GM21367 (cell line): ENCODE measurements around the gene LIMA1.
"Not testable (repeated sequence)": the region's sequence is repeated elsewhere in the genome, so short reads cannot be mapped to it uniquely, and the experiment has no call there.

Source experiments
- ATAC-seq: cut with Tn5 transposase; IDR thresholded peaks from one replicate; pipeline ENCODE4 v1.9.1; 2021; ENCODE audit not compliant: unreplicated experiment

The LIMA1 gene

GRCh38 chr12:50148011-50148410 is 135.3 kb downstream of the LIMA1 start:
- not testable (repeated sequence) for ATAC-seq

- ATAC-seq = no peak
Observed at GRCh38 chr12:50147281-50147680, 136.0 kb downstream of the LIMA1 start.

- ATAC-seq = no peak
Observed at GRCh38 chr12:50145439-50145838, 137.9 kb downstream of the LIMA1 start.

GRCh38 chr12:50142993-50143392 is 140.3 kb downstream of the LIMA1 start:
- no peak for ATAC-seq

GRCh38 chr12:50132505-50133135 is 150.7 kb downstream of the LIMA1 start:
- no peak for ATAC-seq

- ATAC-seq = no peak
Observed at GRCh38 chr12:50129290-50129689, 154.0 kb downstream of the LIMA1 start.

- no peak for ATAC-seq
Observed at GRCh38 chr12:50127546-50127945, 155.8 kb downstream of the LIMA1 start.
